Thyroid gland (tissue), 4 donors: ENCODE measurements around the gene RPL31.

Experiments used
- CTCF ChIP-seq, 6 experiments: fragments of 200-600 bp in 3 of 6; fragments of 450-650 bp in 3 of 6; sonication (generic) in 3 of 6; IDR thresholded peaks; one replicate each; pipeline ENCODE4 v1.5.1; 2016 to 2019; ENCODE audit warnings: antibody characterized with exemption in 6 of 6, mild to moderate bottlenecking in 2 of 6, inconsistent platforms in 1 of 6, moderate library complexity in 1 of 6
- POLR2A ChIP-seq, 2 donors: fragments of 450-650 bp; IDR thresholded peaks; one replicate each; pipeline ENCODE4 v1.6.1; 2017; ENCODE audit warnings: antibody characterized with exemption in 2 of 2, mild to moderate bottlenecking in 2 of 2, moderate library complexity in 1 of 2

- TF ChIP-seq CTCF (IDR thresholded peaks at IDR 0.05) (peak in 5 of 6 experiments; percentile 11 to 50 (median 37)), POLR2A (IDR thresholded peaks at IDR 0.05) (no peak)
Measured at GRCh38 chr2:101036562-101036961, 34.5 kb downstream of the RPL31 start.
